ENCODE results near the gene MYLK4. TPM values are rescaled to one million over a fixed set of nuclear protein-coding genes. Genes with fewer than 3 reads are reported as not detected.

Gene MYLK4
- polyA plus RNA-seq, 1 experiment: 0.21 TPM

- Histone ChIP-seq H3K27me3 (ENCODE audit: control insufficient read depth, insufficient read depth, low read length) (no peaks in the 10 kb centered on the region), H3K27ac (ENCODE audit: low read depth, low read length) (no peak overlapping the region), H3K9me3 (ENCODE audit: control insufficient read depth, insufficient read depth, low read length) (no peaks in the 10 kb centered on the region), H3K4me3 (ENCODE audit: low read depth, low read length) (no peak overlapping the region)
- POLR2A ChIA-PET: no interaction called here
- no peak for DNase-seq (ENCODE audit: low read depth, low spot score)
- no peak for TF ChIP-seq CTCF (IDR thresholded peaks at IDR 0.05; ENCODE audit: low read depth, low read length)
- CTCF ChIA-PET: interaction anchor here (0.5 to 2.4 kb wide), 3 partner anchors 17 to 114 kb away, joined by 3 to 16 read pairs (median 3); partner anchors contain the start of gene MYLK4
These were observed 17.4 kb downstream of the MYLK4 start for GRCh38 chr6:2733324-2733723.

GRCh38 chr6:2732503-2733089 is 18.1 kb downstream of the MYLK4 start:
- H3K27me3 ChIP-seq (ENCODE audit: control insufficient read depth, insufficient read depth, low read length): no peaks in the 10 kb centered on the region
- no peak for DNase-seq (ENCODE audit: low read depth, low spot score)
- H3K27ac ChIP-seq (ENCODE audit: low read depth, low read length): no peak overlapping the region
- H3K9me3 ChIP-seq (ENCODE audit: control insufficient read depth, insufficient read depth, low read length): no peaks in the 10 kb centered on the region
- no peak for TF ChIP-seq CTCF (IDR thresholded peaks at IDR 0.05; ENCODE audit: low read depth, low read length)
- H3K4me3 ChIP-seq (ENCODE audit: low read depth, low read length): no peak overlapping the region
- ChIA-PET CTCF (interaction anchor here (0.5 to 2.4 kb wide), 3 partner anchors 17 to 115 kb away, joined by 3 to 16 read pairs (median 3); partner anchors contain the start of gene MYLK4), POLR2A (no interaction called here)

GRCh38 chr6:2731281-2731909 is 19.3 kb downstream of the MYLK4 start:
- TF ChIP-seq CTCF (IDR thresholded peaks at IDR 0.05; ENCODE audit: low read depth, low read length): no peak
- Histone ChIP-seq H3K27ac (ENCODE audit: low read depth, low read length) (no peak overlapping the region), H3K9me3 (ENCODE audit: control insufficient read depth, insufficient read depth, low read length) (no peaks in the 10 kb centered on the region), H3K4me3 (ENCODE audit: low read depth, low read length) (no peak overlapping the region), H3K27me3 (ENCODE audit: control insufficient read depth, insufficient read depth, low read length) (no peaks in the 10 kb centered on the region)
- DNase-seq (ENCODE audit: low read depth, low spot score): no peak
- ChIA-PET POLR2A (no interaction called here), CTCF (interaction anchor here (1.2 to 2.4 kb wide), 2 partner anchors 19 to 60 kb away, joined by 3 to 16 read pairs; partner anchors contain the start of gene MYLK4)

- Histone ChIP-seq H3K27ac (ENCODE audit: low read depth, low read length) (no peak overlapping the region), H3K27me3 (ENCODE audit: control insufficient read depth, insufficient read depth, low read length) (no peaks in the 10 kb centered on the region), H3K4me3 (ENCODE audit: low read depth, low read length) (no peak overlapping the region), H3K9me3 (ENCODE audit: control insufficient read depth, insufficient read depth, low read length) (no peaks in the 10 kb centered on the region)
- no peak for TF ChIP-seq CTCF (IDR thresholded peaks at IDR 0.05; ENCODE audit: low read depth, low read length)
- CTCF ChIA-PET: no interaction called here
- POLR2A ChIA-PET: no interaction called here
- no peak for DNase-seq (ENCODE audit: low read depth, low spot score)
These were observed 20.2 kb downstream of the MYLK4 start for GRCh38 chr6:2730353-2731107.

- Histone ChIP-seq H3K27ac (ENCODE audit: low read depth, low read length) (no peak overlapping the region), H3K4me3 (ENCODE audit: low read depth, low read length) (no peak overlapping the region), H3K9me3 (ENCODE audit: control insufficient read depth, insufficient read depth, low read length) (no peaks in the 10 kb centered on the region), H3K27me3 (ENCODE audit: control insufficient read depth, insufficient read depth, low read length) (no peaks in the 10 kb centered on the region)
- ChIA-PET CTCF (interaction anchor here (1.9 kb wide), 1 partner anchor 8 kb away, joined by 8 read pairs; no protein-coding TSS in a partner anchor), POLR2A (no interaction called here)
- TF ChIP-seq CTCF (IDR thresholded peaks at IDR 0.05; ENCODE audit: low read depth, low read length): no peak
- no peak for DNase-seq (ENCODE audit: low read depth, low spot score)
These were observed 20.8 kb downstream of the MYLK4 start for GRCh38 chr6:2729921-2730320.
